NOMO-1 (cell line): ENCODE measurements around the gene FETUB.
"Not testable (repeated sequence)": the region's sequence is repeated elsewhere in the genome, so short reads cannot be mapped to it uniquely, and the experiment has no call there.

Experiments
- DNase-seq, 2 experiments: peaks; one replicate each; lab custom pipeline; 2025; ENCODE audit not compliant: unreplicated experiment in 2 of 2; lab: John Stamatoyannopoulos, UW

The FETUB gene

GRCh38 chr3:186630950-186631641 is 9.1 kb upstream of the FETUB start:
- DNase-seq: no peak

- no peak for DNase-seq
Observed at GRCh38 chr3:186633481-186633880, 6.7 kb upstream of the FETUB start.

- DNase-seq: not testable (repeated sequence)
Observed at GRCh38 chr3:186634207-186634606, 6.0 kb upstream of the FETUB start.

- no peak for DNase-seq
Observed at GRCh38 chr3:186635532-186635931, 4.7 kb upstream of the FETUB start.

GRCh38 chr3:186636536-186636935 is 3.7 kb upstream of the FETUB start:
- DNase-seq: no peak

GRCh38 chr3:186637686-186638085 is 2.5 kb upstream of the FETUB start:
- no peak for DNase-seq

GRCh38 chr3:186638259-186638658 is 1.9 kb upstream of the FETUB start:
- no peak for DNase-seq

- DNase-seq: no peak
Observed at GRCh38 chr3:186640473-186640818, 247 bp downstream of the FETUB start.

DNA sequence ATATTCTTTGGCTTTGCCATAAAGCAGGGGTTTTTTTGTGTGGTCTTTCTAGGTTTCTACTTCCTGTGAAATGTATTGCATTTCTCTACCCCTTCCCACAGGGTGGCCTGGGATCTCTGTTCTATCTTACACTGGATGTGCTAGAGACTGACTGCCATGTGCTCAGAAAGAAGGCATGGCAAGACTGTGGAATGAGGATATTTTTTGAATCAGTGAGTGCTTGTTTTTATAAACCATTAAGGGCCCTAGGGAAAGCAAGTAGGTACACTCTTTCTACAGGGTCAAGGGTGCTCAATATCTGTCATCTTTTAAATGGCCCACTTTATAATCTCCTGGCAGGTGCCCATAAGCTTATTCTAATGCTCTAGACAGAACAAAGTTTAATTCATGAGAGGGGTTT is 730 bp downstream of the FETUB start:
- DNase-seq: no peak

DNA sequence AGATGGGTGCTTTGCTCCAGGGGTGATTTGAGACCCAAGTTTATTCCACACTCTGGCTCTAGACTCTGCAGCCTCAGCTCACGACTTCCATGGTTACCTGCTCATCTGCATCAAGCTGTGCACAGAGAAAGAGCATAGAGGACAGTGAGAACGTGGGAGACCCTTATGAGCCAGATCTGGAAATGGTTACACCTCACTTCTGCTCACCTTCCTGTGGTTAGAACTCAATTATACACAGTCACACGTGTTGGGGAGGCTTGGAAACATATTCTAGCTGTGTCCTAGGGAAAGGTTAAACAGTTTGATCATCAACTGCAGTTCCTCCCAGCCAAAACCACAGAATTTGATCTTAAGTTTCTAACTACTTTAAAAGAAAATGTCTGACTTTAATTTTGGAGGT is 1.8 kb downstream of the FETUB start:
- DNase-seq: no peak

DNA sequence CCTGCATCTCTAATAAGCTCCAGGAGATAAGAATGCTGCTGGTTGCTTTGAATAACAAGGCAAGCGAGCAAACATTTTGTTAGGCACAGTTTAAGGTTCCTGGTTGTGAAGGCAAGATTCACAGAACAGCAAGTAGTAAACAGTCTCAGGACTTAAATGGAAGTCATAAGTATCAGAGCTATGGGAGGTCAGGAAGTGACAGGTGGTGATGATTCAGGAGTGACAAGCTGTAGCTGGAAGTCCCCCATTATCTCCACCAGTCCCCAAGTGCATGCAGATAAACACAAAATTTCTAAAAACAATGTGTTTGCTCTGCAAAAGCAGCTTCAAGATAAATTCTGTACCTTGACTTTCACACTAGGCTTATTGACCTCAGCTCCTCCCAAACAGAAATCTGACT is 3.3 kb downstream of the FETUB start:
- no peak for DNase-seq

GRCh38 chr3:186644683-186645082 is 4.5 kb downstream of the FETUB start:
- DNase-seq: no peak

DNA sequence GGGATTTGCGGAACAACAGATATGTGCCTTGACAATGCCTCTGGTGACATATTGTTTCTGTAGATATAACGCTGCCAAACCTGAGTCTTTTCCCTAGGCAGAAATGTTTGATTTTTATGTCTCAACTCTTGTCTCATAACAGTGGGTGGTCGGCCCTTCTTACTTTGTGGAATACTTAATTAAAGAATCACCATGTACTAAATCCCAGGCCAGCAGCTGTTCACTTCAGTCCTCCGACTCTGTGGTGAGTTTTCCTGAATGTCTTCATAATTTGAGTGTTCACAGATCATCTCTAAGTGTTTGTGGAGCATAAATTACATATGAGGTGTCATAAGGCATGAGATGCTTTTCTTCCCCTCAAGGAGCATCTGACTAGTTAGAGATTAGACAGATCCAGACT is 5.9 kb downstream of the FETUB start:
- no peak for DNase-seq

- DNase-seq: no peak
Observed at GRCh38 chr3:186646841-186647240, 6.6 kb downstream of the FETUB start.

GRCh38 chr3:186648851-186649250 is 8.7 kb downstream of the FETUB start:
- no peak for DNase-seq

GRCh38 chr3:186651678-186652215 is 11.5 kb downstream of the FETUB start:
- no peak for DNase-seq

- no peak for DNase-seq
Observed at GRCh38 chr3:186653080-186653707, 13.0 kb downstream of the FETUB start.

DNA sequence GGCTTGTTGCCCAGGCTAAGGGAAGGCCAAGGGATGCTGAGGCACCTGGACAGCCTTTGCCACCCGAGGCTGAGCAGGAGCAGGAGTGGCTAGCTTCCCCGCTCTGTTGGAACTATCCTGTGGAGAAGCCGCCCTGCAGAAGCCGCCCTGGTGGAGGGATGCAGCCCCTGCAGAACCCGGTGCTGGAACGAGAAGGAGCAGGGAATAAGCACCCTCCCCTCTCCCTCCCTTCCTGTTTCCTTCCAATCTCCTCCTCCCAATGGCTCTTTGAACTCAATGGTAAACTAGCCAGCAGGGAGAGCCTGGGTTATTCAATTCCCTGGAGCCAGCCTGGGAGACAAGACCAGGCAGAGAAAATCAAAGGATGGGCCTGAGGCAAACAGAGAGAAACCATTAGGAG is 13.8 kb downstream of the FETUB start:
- no peak for DNase-seq

DNA sequence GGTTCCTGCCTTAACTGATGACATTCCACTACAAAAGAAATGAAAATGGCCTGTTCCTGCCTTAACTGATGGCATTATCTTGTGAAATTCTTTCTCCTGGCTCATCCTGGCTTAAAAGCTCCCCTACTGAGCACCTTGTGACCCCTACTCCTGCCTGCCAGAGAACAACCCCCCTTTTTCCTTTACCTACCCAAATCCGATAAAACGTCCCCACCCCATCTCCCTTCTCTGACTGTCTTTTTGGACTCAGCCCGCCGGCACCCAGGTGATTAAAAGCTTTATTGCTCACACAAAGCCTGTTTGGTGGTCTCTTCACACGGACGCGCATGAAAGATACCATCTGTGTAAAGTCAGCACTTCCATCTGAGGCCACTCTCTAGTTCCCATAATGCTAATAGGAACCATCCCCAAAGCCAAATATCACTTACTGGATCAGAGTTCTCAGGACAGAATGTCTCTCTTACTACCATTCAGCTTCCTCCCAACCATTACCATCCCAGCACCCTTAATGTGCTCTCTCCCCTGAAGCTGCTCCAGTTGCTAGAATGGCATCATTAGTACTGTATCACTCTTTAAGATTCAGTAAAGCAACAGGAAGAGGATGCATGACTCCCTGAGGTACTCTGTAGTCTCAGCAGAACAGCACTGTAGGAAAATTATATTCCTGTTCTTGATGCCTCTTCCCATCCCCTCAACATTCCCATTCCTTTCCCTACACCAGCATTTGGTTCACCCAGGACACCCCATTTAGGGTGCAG is 23.3 kb downstream of the FETUB start:
- DNase-seq: no peak

DNA sequence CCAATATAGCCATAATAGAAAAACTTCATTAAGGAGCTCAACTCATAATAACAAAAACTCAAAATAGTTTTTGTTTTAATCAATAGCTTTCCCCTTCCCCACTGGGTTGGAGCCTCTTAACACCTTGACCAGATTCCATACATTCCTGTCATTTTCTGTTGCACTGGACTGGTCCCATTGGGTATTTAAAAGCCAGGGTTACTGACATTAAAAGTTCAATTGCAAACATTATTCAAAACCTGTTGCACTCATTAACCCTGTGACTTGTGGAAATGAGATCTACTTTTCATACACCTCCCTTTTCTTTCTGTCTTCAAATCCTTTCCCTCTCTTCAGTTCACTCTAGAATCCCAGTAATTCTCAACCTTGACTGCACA is 23.9 kb downstream of the FETUB start:
- no peak for DNase-seq

GRCh38 chr3:186664506-186664905 is 24.3 kb downstream of the FETUB start:
- no peak for DNase-seq

- DNase-seq: no peak
Observed at GRCh38 chr3:186665625-186666188, 25.5 kb downstream of the FETUB start, which contains the start of gene HRG. Gene HRG, plus strand, starts transcription at chr3:186666014. Its CDS starts 18 bp downstream, at chr3:186666032.
